H1 (cell line): ENCODE results near the gene ALPP. TPM values are rescaled to one million over a fixed set of nuclear protein-coding genes. Genes with fewer than 3 reads are reported as not detected.
A peak's percentile ranks its signal among the peaks of the same experiment; 100 is the strongest.

Experiments
- CTCF ChIA-PET: fragments of 300-600 bp; sonication (Branson Sonifier 250); formaldehyde crosslinking; loops from one replicate; lab custom pipeline; 2021; ENCODE audit not compliant: partially characterized antibody; lab: Charles Lee
- POLR2A ChIA-PET: fragments of 300-600 bp; sonication (Branson Sonifier 250); formaldehyde crosslinking; loops from one replicate; lab custom pipeline; 2021; ENCODE audit warnings: inconsistent platforms; ENCODE audit not compliant: partially characterized antibody; lab: Charles Lee
- DNase-seq, 2 experiments: peaks; one replicate each; pipeline versions ENCODE4 v3.0.0 to v3.0.0-alpha.2; 2010 to 2022; ENCODE audit warnings: low spot score in 2 of 2, low read depth in 1 of 2, mixed read lengths in 1 of 2
- FAIRE-seq: peaks from 2 replicates; lab custom pipeline; 2011; peaks lifted over from hg19 to GRCh38; lab: Jason Lieb, UNC
- H2AFZ ChIP-seq: 2 replicates; pipeline ENCODE4 v1.8.1; 2012; ENCODE audit warnings: low read length, inconsistent platforms
- H2AK5ac ChIP-seq: 2 replicates; pipeline ENCODE4 v1.6.1; 2013; ENCODE audit warnings: low read depth, low read length
- H2BK120ac ChIP-seq: replicated peaks from 2 replicates; pipeline ENCODE3; 2013; ENCODE audit warnings: low read depth, low read length, inconsistent platforms
- H2BK12ac ChIP-seq: 2 replicates; pipeline ENCODE4 v1.6.1; 2013; ENCODE audit warnings: low read depth, low read length
- H2BK15ac ChIP-seq: 2 replicates; pipeline ENCODE4 v1.6.1; 2013; ENCODE audit warnings: low read length
- H2BK20ac ChIP-seq: 2 replicates; pipeline ENCODE4 v1.6.1; 2013; ENCODE audit warnings: low read length
- H2BK5ac ChIP-seq: 2 replicates; pipeline ENCODE4 v1.6.1; 2013; ENCODE audit warnings: low read depth, low read length
- H3K14ac ChIP-seq: 2 replicates; pipeline ENCODE4 v1.6.1; 2013; ENCODE audit warnings: inconsistent platforms; ENCODE audit not compliant: insufficient read length
- H3K18ac ChIP-seq: 2 replicates; pipeline ENCODE4 v1.6.1; 2013; ENCODE audit warnings: low read length; ENCODE audit errors: extremely low read depth
- H3K23ac ChIP-seq: 2 replicates; pipeline ENCODE4 v1.6.1; 2013; ENCODE audit warnings: inconsistent platforms; ENCODE audit not compliant: insufficient read length
- H3K23me2 ChIP-seq: 2 replicates; pipeline ENCODE4 v1.6.1; 2013; ENCODE audit warnings: low read depth, low read length
- H3K27ac ChIP-seq: 2 replicates; pipeline ENCODE4 v1.6.1; 2011; ENCODE audit warnings: low read depth, low read length, inconsistent platforms
- H3K27me3 ChIP-seq, 4 experiments: replicated peaks in 1 of 4; 1 replicate in 1 of 4; 2 replicates in 3 of 4; pipeline versions ENCODE4 v1.6.1 to v1.8.1; 2011 to 2013; ENCODE audit warnings: low read length in 3 of 4, mild to moderate bottlenecking in 3 of 4, inconsistent platforms in 2 of 4, mixed read lengths in 2 of 4, moderate library complexity in 1 of 4; ENCODE audit not compliant: control insufficient read depth in 3 of 4, insufficient read depth in 3 of 4; ENCODE audit errors: extremely low read depth in 1 of 4
- H3K36me3 ChIP-seq, 4 experiments: 2 replicates each; pipeline versions ENCODE4 v1.6.1 to v1.8.1; 2011 to 2013; ENCODE audit warnings: mild to moderate bottlenecking in 4 of 4, low read length in 3 of 4, moderate library complexity in 2 of 4, control low read depth in 1 of 4, inconsistent platforms in 1 of 4; ENCODE audit not compliant: insufficient read depth in 4 of 4, control insufficient read depth in 2 of 4
- H3K4ac ChIP-seq: replicated peaks from 2 replicates; pipeline ENCODE3; 2013; ENCODE audit warnings: low read length, low read depth, mixed read lengths, inconsistent platforms; ENCODE audit not compliant: insufficient read length
- H3K4me1 ChIP-seq, 4 experiments: replicated peaks in 1 of 4; 1 replicate in 1 of 4; 2 replicates in 3 of 4; pipeline versions ENCODE4 v1.6.1 to v1.8.1; 2011 to 2013; ENCODE audit warnings: low read length in 3 of 4, inconsistent platforms in 2 of 4, mixed read lengths in 1 of 4; ENCODE audit not compliant: insufficient read depth in 4 of 4, control insufficient read depth in 3 of 4
- H3K4me2 ChIP-seq, 2 experiments: 2 replicates each; pipeline versions ENCODE4 v1.6.1 to v1.8.1; 2011 to 2013; ENCODE audit warnings: low read depth in 2 of 2, low read length in 2 of 2, control low read depth in 1 of 2, inconsistent platforms in 1 of 2, mild to moderate bottlenecking in 1 of 2; ENCODE audit not compliant: insufficient read depth in 1 of 2
- H3K4me3 ChIP-seq, 4 experiments: fragments of 200-600, 300-600 bp in 1 of 4; sonication (generic), shearing (Covaris generic), sonication (Bioruptor Twin) in 1 of 4; 2 replicates each; pipeline versions ENCODE4 v1.5.1 to v1.8.1; 2011 to 2016; ENCODE audit warnings: low read length in 4 of 4, low read depth in 3 of 4, control low read depth in 2 of 4, inconsistent platforms in 2 of 4, mild to moderate bottlenecking in 2 of 4, mixed read lengths in 1 of 4, moderate library complexity in 1 of 4; ENCODE audit not compliant: insufficient read depth in 2 of 4; ENCODE audit errors: extremely low read depth in 1 of 4
- H3K56ac ChIP-seq: replicated peaks from 2 replicates; pipeline ENCODE3; 2013; ENCODE audit warnings: low read depth, mild to moderate bottlenecking, mixed read lengths, low read length, inconsistent platforms; ENCODE audit not compliant: insufficient read length
- H3K79me1 ChIP-seq: 2 replicates; pipeline ENCODE4 v1.6.1; 2013; ENCODE audit warnings: low read depth, low read length, control low read depth
- H3K79me2 ChIP-seq, 2 experiments: 2 replicates each; pipeline versions ENCODE4 v1.6.1 to v1.8.1; 2012 to 2013; ENCODE audit warnings: low read length in 2 of 2, mild to moderate bottlenecking in 2 of 2, inconsistent platforms in 1 of 2; ENCODE audit not compliant: insufficient read depth in 2 of 2, control insufficient read depth in 1 of 2
- H3K9ac ChIP-seq, 4 experiments: replicated peaks in 1 of 4; 1 replicate in 1 of 4; 2 replicates in 3 of 4; pipeline versions ENCODE4 v1.6.1 to v1.8.1; 2011 to 2013; ENCODE audit warnings: low read depth in 3 of 4, low read length in 3 of 4, control low read depth in 2 of 4, mild to moderate bottlenecking in 2 of 4, moderate library complexity in 2 of 4, inconsistent platforms in 1 of 4; ENCODE audit errors: extremely low read depth in 1 of 4
- H3K9me3 ChIP-seq, 2 experiments: 2 replicates each; pipeline versions ENCODE4 v1.6.1 to v1.8.1; 2012 to 2013; ENCODE audit warnings: mild to moderate bottlenecking in 2 of 2, moderate library complexity in 2 of 2, control low read depth in 1 of 2, inconsistent platforms in 1 of 2, low read depth in 1 of 2, low read length in 1 of 2, mixed read lengths in 1 of 2; ENCODE audit not compliant: insufficient read depth in 2 of 2
- H4K20me1 ChIP-seq, 2 experiments: replicated peaks in 1 of 2; 2 replicates each; pipeline versions ENCODE3 to v1.8.1; 2011 to 2013; ENCODE audit warnings: inconsistent platforms in 2 of 2, low read length in 2 of 2, mild to moderate bottlenecking in 1 of 2; ENCODE audit not compliant: insufficient read depth in 2 of 2, control insufficient read depth in 1 of 2
- H4K5ac ChIP-seq: 2 replicates; pipeline ENCODE4 v1.6.1; 2013; ENCODE audit warnings: low read length, low read depth, mixed read lengths, inconsistent platforms; ENCODE audit not compliant: insufficient read length
- H4K8ac ChIP-seq: 2 replicates; pipeline ENCODE4 v1.8.0; 2013; ENCODE audit warnings: mild to moderate bottlenecking, moderate library complexity, low read length, inconsistent platforms; ENCODE audit not compliant: insufficient read depth; ENCODE audit errors: extremely low read depth
- H4K91ac ChIP-seq: replicated peaks from 2 replicates; pipeline ENCODE3; 2013; ENCODE audit warnings: low read length, mixed read lengths, inconsistent platforms; ENCODE audit not compliant: insufficient read length
- KDM4A ChIP-seq: IDR thresholded peaks from one replicate; pipeline ENCODE4 v1.7.1; 2012; ENCODE audit warnings: low read depth, mild to moderate bottlenecking, moderate library complexity, low read length, inconsistent platforms; ENCODE audit not compliant: severe bottlenecking
- POU5F1 ChIP-seq: IDR thresholded peaks from 2 replicates; pipeline ENCODE4 v1.6.1; 2011; ENCODE audit warnings: low read depth, mild to moderate bottlenecking, low read length, moderate library complexity
- SIX5 ChIP-seq: IDR thresholded peaks from 2 replicates; pipeline ENCODE4 v1.6.1; 2011; ENCODE audit warnings: mild to moderate bottlenecking, low read depth, low read length
- WGBS, 2 experiments: shearing (Covaris generic) in 1 of 2; methylation state at CpG; one replicate each; pipeline versions ENCODE4 v1.1.6 to v1.1.7; 2013 to 2015; ENCODE audit warnings: low lambda C conversion rate in 2 of 2, mixed read lengths in 2 of 2, inconsistent platforms in 1 of 2, low coverage in 1 of 2, missing lambda C conversion rate in 1 of 2; ENCODE audit not compliant: insufficient replicate concordance in 2 of 2, insufficient coverage in 1 of 2, insufficient read length in 1 of 2; ENCODE audit errors: extremely low coverage in 1 of 2, missing lambda C conversion rate in 1 of 2; 5-methylcytosine and 5-hydroxymethylcytosine counted together
- polyA plus RNA-seq, 7 experiments: library from polyadenylated mRNA; depleted of rRNA in 3 of 7; stranded (reverse) in 5 of 7; unstranded in 2 of 7; fragments of >200 nt in 5 of 7; fragments of 200-250 nt in 2 of 7; gene quantifications; 1 replicate in 5 of 7; 2 replicates in 1 of 7; 4 replicates in 1 of 7; pipeline versions ENCODE4 v1.2.1 to v1.2.3, GENCODE V29; 2011 to 2013; ENCODE audit warnings: missing spikeins in 2 of 7, mixed read lengths in 2 of 7
- total RNA-seq: library from RNA; stranded (reverse); fragmentation: NEBNext Ultra II Directional; extraction: Animal tissue kit (Norgen Biotek cat#: 25700); gene quantifications from 2 replicates; pipeline ENCODE4 v1.2.1, GENCODE V29; 2021

The ALPP gene
- total and polyA plus RNA-seq, 2 of the 8 experiments (the other 6 are each of a cell fraction or from before 2014, with no cell fraction given), result 0.15 TPM

DNA sequence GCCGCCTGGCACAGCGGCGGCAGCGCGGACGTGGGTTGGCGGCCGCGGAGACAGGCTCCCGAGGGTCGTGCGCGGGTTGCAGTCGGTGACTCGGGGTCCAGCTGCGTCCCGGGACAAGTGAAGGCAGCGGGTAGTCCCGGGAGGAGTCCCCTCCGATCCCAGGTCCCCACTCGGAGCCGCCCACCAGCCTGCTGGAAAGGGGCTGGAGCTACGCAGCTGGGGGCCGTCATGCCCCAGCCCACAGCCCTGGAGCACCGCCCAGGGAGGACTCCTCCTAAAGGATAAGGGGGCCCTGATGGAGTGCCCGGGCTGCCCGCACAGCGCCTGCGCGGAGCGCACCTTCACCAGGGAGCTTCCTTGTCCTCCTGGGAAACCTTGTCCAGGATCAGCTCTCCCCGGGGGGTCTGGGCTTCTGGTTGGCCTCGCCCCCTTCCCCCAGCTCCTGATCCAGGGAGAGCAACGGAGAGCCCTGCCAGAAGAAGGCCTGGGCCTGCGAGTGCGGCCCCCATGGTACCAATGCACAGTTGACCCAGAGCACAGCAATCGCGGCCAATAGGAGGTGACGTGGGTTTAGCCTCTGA, 25.9 kb upstream of the ALPP start:
- H3K18ac ChIP-seq, result no peak overlapping the region
- 70% methylated on average over 27 of the region's 39 CpGs; no CpG with 5 or more reads in 1 of the 2 experiments for WGBS, 2 experiments
- H3K14ac ChIP-seq, result no peak overlapping the region
- no peak overlapping the region for H3K4ac ChIP-seq
- FAIRE-seq (no peak), DNase-seq (no peak)
- H4K91ac ChIP-seq, result no peak overlapping the region
- no peak overlapping the region for H4K5ac ChIP-seq
- peak overlapping the region; percentile 52 to 67; a peak in 3 of 4 replicates for H3K4me2 ChIP-seq
- no peak overlapping the region for H2AK5ac ChIP-seq
- H3K79me1 ChIP-seq, result no peaks in the 10 kb centered on the region
- CTCF ChIA-PET, result interaction anchor here (0.8 to 8.8 kb wide), 13 partner anchors 12 to 452 kb away, joined by 3 to 100 read pairs (median 3); no protein-coding TSS in a partner anchor
- TF ChIP-seq SIX5, result no peak
- peak; percentile 27 for TF ChIP-seq KDM4A
- no peak for TF ChIP-seq POU5F1
- TF ChIP-seq, all 59 proteins: peak for 1
- Histone ChIP-seq H3K9me3 (peaks cover 6 to 8% of the 10 kb centered on the region in 2 experiments; a peak in 2 of 4 replicates), H3K4me3 (peak overlapping the region in 3 of 4 experiments; percentile 26 to 52 (median 26); a peak in 6 of 8 replicates), H3K9ac (no peak overlapping the region), H3K4me1 (peaks cover 0 to 4% (median 2%) of the 10 kb centered on the region in 4 experiments; a peak in 3 of 7 replicates), H3K36me3 (peaks cover 0 to 5% (median 0%) of the 10 kb centered on the region in 4 experiments; a peak in 1 of 8 replicates), H2BK15ac (no peak overlapping the region), H3K23me2 (peaks cover 2% of the 10 kb centered on the region), H2AFZ (no peak overlapping the region; the same call in 1 of the 2 replicates), H2BK20ac (no peak overlapping the region), H3K23ac (no peak overlapping the region), H3K27me3 (peaks cover 25 to 47% (median 33%) of the 10 kb centered on the region in 4 experiments; a peak in 6 of 7 replicates), H3K56ac (no peak overlapping the region), H4K8ac (peak overlapping the region; percentile 25; the same call in 1 of the 2 replicates), H2BK12ac (no peak overlapping the region), H3K27ac (no peak overlapping the region), H2BK5ac (no peak overlapping the region), H4K20me1 (no peaks in the 10 kb centered on the region), H3K79me2 (no peaks in the 10 kb centered on the region), H2BK120ac (no peak overlapping the region)
- POLR2A ChIA-PET, result interaction anchor here (1.0 to 1.1 kb wide), 2 partner anchors 19 to 34 kb away, joined by 3 read pairs; no protein-coding TSS in a partner anchor
